HepG2 (cell line): ENCODE measurements around the gene POLR2M. TPM values are rescaled to one million over a fixed set of nuclear protein-coding genes. Genes with fewer than 3 reads are reported as not detected.

ENCODE experiments used
- ATAC-seq: fragments of 200-7000 bp; cut with Tn5 transposase; 3 replicates; pipeline ENCODE4 v1.9.1; 2020; ENCODE audit warnings: mild to moderate bottlenecking, moderate library complexity
- BruUV-seq: library from RNA; stranded (reverse); fragments of 400-500 nt; replicated peaks from 2 replicates; lab custom pipeline; 2021; lab: Mats Ljungman, UMichigan
- CTCF ChIA-PET: fragments of 300-600 bp; formaldehyde crosslinking; extraction: SDS; loops from one replicate; lab custom pipeline; 2021; ENCODE audit warnings: low total read pairs, inconsistent platforms, low intra/inter-chr PET ratio; lab: Yijun Ruan, JAX
- POLR2A ChIA-PET: fragments of 350-600 bp; sonication (Branson Sonifier 250); formaldehyde crosslinking; loops from one replicate; lab custom pipeline; 2020; ENCODE audit warnings: antibody characterized with exemption, inconsistent platforms; lab: Yijun Ruan, JAX
- DNase-seq: peaks from one replicate; pipeline ENCODE4 v3.0.0-alpha.2; 2015; ENCODE audit warnings: low spot score
- FAIRE-seq: peaks from 3 replicates; lab custom pipeline; 2011; peaks lifted over from hg19 to GRCh38; lab: Jason Lieb, UNC
- H2AFZ ChIP-seq: one replicate; pipeline ENCODE4 v1.6.1; 2011; ENCODE audit warnings: low read length, inconsistent platforms
- H3K27ac ChIP-seq: fragments of 300-600 bp; 3 replicates; pipeline ENCODE4 v1.8.0; 2011; ENCODE audit warnings: mixed run types, mild to moderate bottlenecking, mixed read lengths, low read length, inconsistent platforms; ENCODE audit not compliant: insufficient read depth; ENCODE audit errors: extremely low read length
- H3K27me3 ChIP-seq, 2 experiments: fragments of 200-600 bp in 1 of 2; 2 replicates in 1 of 2; 3 replicates in 1 of 2; pipeline versions ENCODE4 v1.6.0 to v1.8.0; 2011; ENCODE audit warnings: low read length in 2 of 2, mild to moderate bottlenecking in 2 of 2, moderate library complexity in 2 of 2, inconsistent platforms in 1 of 2; ENCODE audit not compliant: insufficient read depth in 2 of 2, control insufficient read depth in 1 of 2
- H3K36me3 ChIP-seq, 2 experiments: fragments of 200-600 bp in 1 of 2; replicated peaks in 1 of 2; 2 replicates in 1 of 2; 3 replicates in 1 of 2; pipeline versions ENCODE4 v1.5.1 to v1.8.0; 2011; ENCODE audit warnings: low read length in 2 of 2, inconsistent platforms in 1 of 2; ENCODE audit not compliant: insufficient read depth in 2 of 2, control insufficient read depth in 1 of 2
- H3K4me1 ChIP-seq: 2 replicates; pipeline ENCODE4 v1.5.1; 2012; ENCODE audit warnings: low read length, inconsistent platforms; ENCODE audit not compliant: insufficient read depth
- H3K4me2 ChIP-seq: 2 replicates; pipeline ENCODE4 v1.6.0; 2011; ENCODE audit warnings: low read depth, low read length, inconsistent platforms
- H3K4me3 ChIP-seq, 3 experiments: fragments of 200-600 bp in 1 of 3; sonication (generic), shearing (Covaris generic) in 1 of 3; replicated peaks in 1 of 3; 2 replicates each; pipeline ENCODE4 v1.5.1; 2011 to 2016; ENCODE audit warnings: low read length in 3 of 3, inconsistent platforms in 2 of 3, low read depth in 2 of 3, mild to moderate bottlenecking in 2 of 3, control low read depth in 1 of 3, mixed read lengths in 1 of 3; ENCODE audit not compliant: insufficient read depth in 1 of 3
- H3K79me2 ChIP-seq: one replicate; pipeline ENCODE4 v1.6.1; 2011; ENCODE audit warnings: low read length, inconsistent platforms; ENCODE audit not compliant: insufficient read depth
- H3K9ac ChIP-seq: 2 replicates; pipeline ENCODE4 v1.6.0; 2011; ENCODE audit warnings: mild to moderate bottlenecking, low read depth, low read length, inconsistent platforms; ENCODE audit not compliant: insufficient read depth
- H3K9me3 ChIP-seq: 2 replicates; pipeline ENCODE4 v1.5.1; 2012; ENCODE audit warnings: mild to moderate bottlenecking, low read length
- H4K20me1 ChIP-seq: 2 replicates; pipeline ENCODE4 v1.6.0; 2011; ENCODE audit warnings: inconsistent platforms, mild to moderate bottlenecking, low read length, moderate library complexity; ENCODE audit not compliant: insufficient read depth
- ELF1 ChIP-seq: sonication (generic); formaldehyde crosslinking; IDR thresholded peaks from 2 replicates; pipeline ENCODE4 v1.4.0; 2020; ENCODE audit warnings: missing genetic modification reagents
- GPBP1L1 ChIP-seq: sonication (generic); formaldehyde crosslinking; IDR thresholded peaks from 2 replicates; pipeline ENCODE4 v1.5.0; 2020; ENCODE audit warnings: mild to moderate bottlenecking, missing genetic modification reagents
- HNRNPL ChIP-seq: fragments of 200-400 bp; formaldehyde crosslinking; IDR thresholded peaks from 2 replicates; pipeline ENCODE4 v1.6.1; 2017; ENCODE audit warnings: mild to moderate bottlenecking, low read depth, low read length
- MED13 ChIP-seq: sonication (generic); formaldehyde crosslinking; IDR thresholded peaks from 2 replicates; pipeline ENCODE4 v1.5.0; 2020; ENCODE audit warnings: missing genetic modification reagents
- RFX3 ChIP-seq: IDR thresholded peaks from 2 replicates; pipeline ENCODE4 v1.6.1; 2016; ENCODE audit warnings: missing biosample characterization, missing genetic modification reagents
- WGBS: methylation state at CpG from one replicate; pipeline ENCODE4 v1.1.6; 2017; ENCODE audit warnings: low lambda C conversion rate; 5-methylcytosine and 5-hydroxymethylcytosine counted together
- in situ Hi-C: cut with HindIII; loops from 2 replicates; pipeline ENCODE4 v1.10.0; 2017; ENCODE audit warnings: low pct_unique_long_range_greater_than_20kb; ENCODE audit not compliant: extremely low pct_ligation_motif_present
- intact Hi-C: fragments of 100-400 bp; cut with micrococcal nuclease; formaldehyde crosslinking; loops from one replicate; pipeline ENCODE4 v1.10.0; 2022; ENCODE audit not compliant: unreplicated experiment
- polyA plus RNA-seq, 8 experiments: library from polyadenylated mRNA; depleted of rRNA in 3 of 8; stranded (reverse) in 7 of 8; unstranded in 1 of 8; fragments of >200 nt; fragmentation: Illumina TruSeq in 4 of 8; extraction: Trizol in 4 of 8; gene quantifications; 2 replicates each; pipeline versions ENCODE4 v1.2.1 to v1.2.3, GENCODE V29; 2011 to 2016; ENCODE audit warnings: low read depth in 4 of 8, missing spikeins in 1 of 8, mixed read lengths in 1 of 8; ENCODE audit not compliant: insufficient read depth in 1 of 8
- total RNA-seq, 5 experiments: library from RNA; depleted of rRNA; stranded (reverse); fragments of >200 nt; fragmentation: Illumina TruSeq; extraction: Trizol; gene quantifications; 2 replicates each; pipeline ENCODE4 v1.2.3, GENCODE V29; 2016; ENCODE audit warnings: low read depth in 1 of 5

The POLR2M gene
- total and polyA plus RNA-seq, 2 of the 13 experiments (the other 11 are each of a cell fraction or from before 2014, with no cell fraction given), result 25.9 to 48.5 TPM

- CTCF ChIA-PET, result no interaction called here
- Histone ChIP-seq H3K9me3 (no peaks in the 10 kb centered on the region), H3K27me3 (peaks cover 0 to 11% of the 10 kb centered on the region in 2 experiments; a peak in 1 of 5 replicates), H2AFZ (peak overlapping the region; percentile 17), H3K79me2 (no peaks in the 10 kb centered on the region), H3K9ac (no peak overlapping the region), H3K4me3 (peak overlapping the region in 1 of 3 experiments; percentile 15; a peak in 1 of 6 replicates), H3K27ac (no peak overlapping the region), H3K4me1 (0 out of 2 replicates have a peak, but pooled peaks cover 8% of the 10 kb centered on the region), H4K20me1 (no peaks in the 10 kb centered on the region), H3K36me3 (no peaks in the 10 kb centered on the region), H3K4me2 (peak overlapping the region; percentile 9; the same call in 1 of the 2 replicates)
- no TSS peak for BruUV-seq
- POLR2A ChIA-PET, result no interaction called here
- ATAC-seq (no peak), FAIRE-seq (no peak), DNase-seq (no peak)
- no peak for TF ChIP-seq GPBP1L1
- no peak for TF ChIP-seq MED13
- no peak for TF ChIP-seq HNRNPL
- no peak for TF ChIP-seq RFX3 (CRISPR knock-in tag)
- TF ChIP-seq ELF1 (CRISPR knock-in tag), result 0 out of 2 replicates have a peak, but pooled peaks have one; percentile 31
- WGBS, result 33% methylated on average over 9 of the region's 13 CpGs
- in situ Hi-C loops (loop anchor here (10.0 kb wide), 1 partner anchor 317 kb away; the partner anchor contains the start of gene ALDH1A2), intact Hi-C loops (no loop called here)
Measured at GRCh38 chr15:57747206-57747896, 40.8 kb downstream of the POLR2M start.
